GM20431 (cell line): ENCODE data around the gene LSM7.

ENCODE experiments used
- in situ Hi-C: fragments of 300-500 bp; cut with MseI, MboI; formaldehyde crosslinking; loops from one replicate; pipeline ENCODE4 v1.15.0; 2020; ENCODE audit warnings: low sequenced_read_pairs; ENCODE audit not compliant: unreplicated experiment

The LSM7 gene

DNA sequence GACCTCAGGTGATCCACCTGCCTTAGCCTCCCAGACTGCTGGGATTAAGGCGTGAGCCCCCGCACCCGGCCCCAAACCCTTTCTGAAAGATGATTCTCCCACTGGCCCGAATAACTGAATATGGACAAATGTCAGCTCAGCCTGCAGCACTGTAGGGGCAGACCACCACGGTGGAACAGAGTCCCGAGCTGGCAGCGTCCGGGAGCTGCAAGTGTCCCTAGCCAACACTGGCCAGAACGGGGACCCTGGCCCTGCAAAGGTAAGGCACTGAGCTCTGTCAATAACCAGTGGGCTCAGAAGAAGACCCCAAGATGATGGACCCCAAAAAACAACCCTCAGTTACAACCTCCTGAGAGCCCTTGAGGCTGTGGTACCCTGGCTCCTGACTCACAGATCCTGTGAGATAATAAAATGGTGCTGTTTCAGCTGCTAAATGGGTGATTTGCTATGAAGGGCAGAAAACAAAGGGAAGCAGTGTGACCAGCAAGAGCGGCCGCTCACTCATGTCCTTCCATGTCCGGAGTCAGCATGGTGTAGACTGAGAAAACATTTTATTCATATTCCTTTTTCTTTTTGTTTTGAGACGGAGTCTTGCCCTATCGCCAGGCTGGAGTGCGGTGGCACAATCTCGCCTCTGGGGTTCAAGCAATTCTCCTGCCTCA, 1.6 kb downstream of the LSM7 start:
- in situ Hi-C loops, result no loop called here

GRCh38 chr19:2325281-2326046, 2.9 kb downstream of the LSM7 start:
- in situ Hi-C loops, result no loop called here

GRCh38 chr19:2324220-2324948, 4.0 kb downstream of the LSM7 start:
- in situ Hi-C loops, result no loop called here

DNA sequence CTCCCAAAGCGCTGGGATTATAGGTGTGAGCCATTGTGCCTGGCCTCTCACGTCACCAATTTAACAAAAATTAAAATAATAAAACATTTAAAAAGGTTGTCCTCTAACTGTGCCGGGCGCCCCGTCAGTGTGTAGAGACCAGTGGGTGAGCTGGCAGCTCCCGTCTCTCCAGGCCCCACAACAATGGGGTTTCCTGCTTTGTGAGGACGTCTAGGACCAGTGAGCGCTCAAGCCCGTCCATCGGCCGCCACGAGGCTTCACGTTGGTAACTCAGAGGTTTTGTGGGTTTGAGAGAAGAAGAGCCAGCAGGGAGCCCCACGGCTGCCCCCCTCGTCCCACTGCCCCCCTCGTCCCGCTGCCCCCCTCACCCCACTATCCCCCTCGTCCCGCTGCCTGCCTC, 4.7 kb downstream of the LSM7 start:
- in situ Hi-C loops, result no loop called here

DNA sequence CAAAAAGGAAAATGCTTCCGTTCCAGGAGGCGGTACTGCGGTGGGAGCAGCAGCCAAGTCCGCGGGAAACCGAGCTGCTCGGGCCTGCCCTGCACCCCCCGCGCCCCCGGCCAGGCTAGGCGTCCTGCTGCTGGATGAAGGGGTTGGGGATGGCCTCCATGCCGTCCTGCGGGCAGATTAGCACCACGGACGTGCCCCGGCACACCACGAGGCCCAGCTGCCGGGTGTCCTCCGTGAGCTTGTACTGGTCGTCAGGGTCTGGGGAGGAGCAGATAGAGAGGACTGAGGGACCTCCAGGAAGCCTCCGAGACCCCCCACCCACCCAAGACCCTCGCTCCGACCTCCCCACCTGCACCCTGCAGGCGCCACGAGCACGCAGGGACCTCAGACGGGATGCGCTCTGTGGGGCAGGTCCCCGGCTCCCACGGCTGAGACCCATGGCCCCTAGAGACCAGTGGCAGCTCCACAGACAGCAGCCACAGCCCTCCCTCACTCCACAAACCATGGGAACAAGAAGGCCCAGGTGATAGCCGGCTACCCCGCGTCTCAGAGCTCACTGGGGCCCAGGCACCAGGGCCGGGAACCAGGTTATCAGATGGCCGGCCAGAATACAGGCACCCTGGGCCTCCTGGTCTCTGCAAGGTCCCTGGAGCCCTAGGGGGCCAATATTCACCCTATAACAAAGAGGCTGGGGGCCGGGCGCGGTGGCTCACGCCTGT, 6.7 kb downstream of the LSM7 start:
- in situ Hi-C loops, result no loop called here

GRCh38 chr19:2320939-2321338, 7.4 kb downstream of the LSM7 start:
- in situ Hi-C loops, result no loop called here

DNA sequence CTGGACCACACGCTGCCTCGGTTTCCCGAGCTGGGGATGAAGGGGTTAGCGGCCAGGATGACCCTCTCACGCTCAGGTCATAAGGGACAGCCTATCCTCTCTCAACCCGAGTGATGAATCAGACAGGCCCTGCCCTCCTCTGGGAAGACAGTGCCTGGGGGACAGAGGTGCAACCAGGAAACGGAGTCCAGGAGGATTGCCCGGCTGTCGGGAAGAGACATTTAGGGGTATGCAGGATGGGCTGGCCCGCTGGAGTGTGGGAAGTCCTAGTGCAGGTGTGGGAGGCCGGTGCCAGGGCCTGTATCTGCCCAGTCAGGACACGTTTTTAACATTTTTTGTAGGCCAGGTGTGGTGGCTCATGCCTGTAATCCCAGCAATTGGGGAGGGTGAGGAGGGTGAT, 8.3 kb downstream of the LSM7 start:
- in situ Hi-C loops, result no loop called here

DNA sequence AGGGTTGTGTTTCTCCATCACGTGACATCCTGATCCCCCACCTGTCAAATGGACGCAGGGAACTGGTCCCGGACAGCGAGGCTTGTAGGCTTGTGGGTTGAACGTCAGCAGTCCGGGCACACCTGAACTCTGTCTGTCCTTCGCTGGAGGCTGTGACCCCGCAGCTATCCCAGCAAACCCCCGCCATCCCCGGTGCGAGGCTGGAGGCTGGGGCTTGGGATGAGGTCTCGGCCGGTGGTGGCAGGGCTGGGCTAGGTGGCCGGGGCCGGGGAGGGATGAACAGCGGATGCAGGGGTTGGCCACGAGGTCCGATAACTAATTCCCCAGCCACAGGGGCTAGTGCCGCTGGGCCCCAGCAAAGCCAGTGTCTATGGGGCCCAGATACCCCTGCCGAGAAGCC, 8.8 kb downstream of the LSM7 start:
- in situ Hi-C loops, result no loop called here

DNA sequence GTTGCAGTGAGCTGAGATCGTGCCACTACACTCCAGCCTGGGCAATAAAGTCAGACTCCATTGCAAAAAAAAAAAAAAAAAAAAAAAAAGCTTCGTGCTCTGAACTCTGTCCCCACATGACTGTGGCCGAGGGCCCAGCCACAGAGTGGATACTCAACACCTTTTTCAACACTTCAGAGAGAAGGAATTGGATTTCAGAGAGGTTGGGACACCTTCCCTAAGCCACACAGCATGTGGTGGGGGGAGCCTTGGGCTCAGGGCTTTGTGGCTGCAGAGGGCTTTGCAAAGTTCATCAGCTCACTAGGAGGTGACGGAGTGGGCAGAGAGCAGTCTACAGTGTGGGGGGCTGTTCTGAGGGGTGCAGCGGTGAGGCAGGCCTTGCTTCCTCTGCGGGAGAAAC, 9.5 kb downstream of the LSM7 start:
- in situ Hi-C loops, result no loop called here

GRCh38 chr19:2317756-2318155, 10.6 kb downstream of the LSM7 start:
- in situ Hi-C loops, result no loop called here

GRCh38 chr19:2317300-2317699, 11.1 kb downstream of the LSM7 start:
- in situ Hi-C loops, result no loop called here

DNA sequence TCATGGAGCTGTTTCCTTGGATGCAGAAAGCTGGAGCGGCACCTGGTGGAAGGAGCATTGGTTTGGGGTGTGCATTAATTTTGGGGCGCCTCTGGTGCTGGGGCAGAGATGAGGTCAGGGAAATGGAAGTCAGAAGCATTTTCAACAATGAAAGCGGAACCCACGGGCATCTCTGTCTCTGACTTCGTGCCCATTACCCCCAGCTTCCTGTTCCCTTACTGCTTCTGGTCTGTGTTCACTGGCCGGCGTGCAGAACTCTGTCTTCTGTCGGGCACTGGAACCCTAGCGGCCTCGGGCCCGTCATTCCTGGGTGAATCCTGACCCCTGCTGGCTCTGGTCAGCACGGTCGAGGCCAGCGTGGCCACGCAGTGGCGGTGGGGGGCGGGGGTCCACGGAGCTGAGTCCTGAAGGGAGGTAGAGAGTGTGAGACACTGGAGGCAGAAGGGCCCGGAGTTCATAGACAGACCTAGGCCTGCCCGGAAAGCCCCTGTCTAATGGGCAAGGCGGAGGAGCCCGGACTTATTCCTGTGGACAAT, 12.5 kb downstream of the LSM7 start:
- in situ Hi-C loops, result no loop called here

DNA sequence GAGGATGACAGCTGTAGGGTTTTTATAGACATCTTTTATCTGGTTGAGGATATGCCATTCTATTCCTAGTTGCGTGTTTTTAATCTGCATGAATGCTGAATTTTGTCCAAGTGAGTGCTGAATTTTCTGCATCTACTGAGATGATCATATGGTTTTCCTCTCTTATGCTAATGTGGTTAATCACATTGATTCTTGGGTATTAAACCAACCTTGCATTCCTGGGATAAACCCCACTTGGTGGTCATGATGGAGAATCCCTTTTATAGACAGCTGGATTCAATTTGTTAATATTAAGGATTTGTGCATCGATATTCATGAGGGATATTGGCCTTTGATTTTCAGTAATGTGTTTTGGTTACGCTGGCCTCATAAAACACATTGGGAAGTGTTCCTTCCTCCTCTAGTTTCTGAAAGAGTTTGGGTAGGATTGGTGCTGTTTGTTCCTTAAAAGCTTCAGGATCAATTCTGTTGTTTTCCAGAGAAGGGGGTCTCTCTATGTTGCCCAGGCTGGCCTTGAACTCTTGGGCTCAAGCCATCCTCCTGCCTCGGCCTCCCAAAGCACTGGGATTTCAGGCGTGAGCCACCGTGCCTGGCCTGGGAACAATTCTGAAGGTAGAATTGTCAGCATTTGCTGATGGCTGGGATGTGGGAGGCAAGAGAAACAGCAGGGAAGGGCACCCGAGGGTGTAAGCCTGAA, 13.1 kb downstream of the LSM7 start:
- in situ Hi-C loops, result no loop called here

DNA sequence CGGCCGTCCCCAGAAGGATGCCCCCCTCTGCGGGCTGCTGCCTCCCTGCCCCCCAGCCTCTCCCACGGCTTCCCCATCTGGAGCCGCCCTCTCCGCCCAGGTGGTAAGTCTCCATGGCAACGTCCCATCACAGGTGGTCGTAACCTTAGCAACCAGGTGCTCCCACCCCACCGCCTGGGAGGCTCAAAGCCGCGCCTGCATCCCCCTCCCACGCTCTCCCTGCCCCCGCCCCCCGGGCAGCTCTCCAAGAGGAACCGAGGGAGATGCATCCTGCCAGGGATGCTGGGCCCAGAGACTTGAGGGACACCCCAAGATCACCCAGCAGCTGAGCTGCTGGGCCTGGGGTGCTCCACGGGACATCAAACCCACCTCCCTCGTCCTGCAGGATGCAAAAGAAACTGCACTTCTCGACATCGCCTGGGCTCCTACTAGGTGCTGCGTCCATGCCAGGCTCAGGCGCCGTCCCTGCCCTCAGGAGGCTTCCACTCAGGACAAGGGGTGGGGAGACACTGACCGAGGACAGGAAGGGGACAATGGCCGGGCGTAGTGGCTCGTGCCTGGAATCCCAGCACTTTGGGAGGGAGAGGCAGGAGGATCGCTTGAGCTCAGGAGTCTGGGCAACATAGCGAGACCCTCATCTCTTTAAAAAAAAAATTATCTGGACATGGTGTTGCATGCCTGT, 15.4 kb downstream of the LSM7 start:
- in situ Hi-C loops, result no loop called here

DNA sequence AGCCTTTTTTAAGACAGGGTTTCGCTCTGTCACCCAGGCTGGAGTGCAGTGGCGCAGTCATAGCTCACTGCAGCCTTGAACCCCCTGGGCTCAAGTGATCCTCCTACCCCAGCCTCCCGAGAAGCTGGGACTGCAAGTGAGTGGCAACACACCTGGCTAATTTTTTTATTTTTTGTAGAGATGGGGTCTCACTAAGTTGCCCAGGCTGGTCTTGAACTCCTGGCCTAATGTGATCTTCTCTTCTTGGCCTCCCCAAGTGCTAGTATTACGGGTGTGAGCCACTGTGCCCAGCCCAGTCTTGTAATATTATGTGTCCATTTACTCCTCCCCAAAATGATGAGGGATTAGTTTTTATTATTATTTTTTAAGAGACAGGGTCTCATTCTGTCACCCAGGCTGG, 17.3 kb downstream of the LSM7 start:
- in situ Hi-C loops, result no loop called here

DNA sequence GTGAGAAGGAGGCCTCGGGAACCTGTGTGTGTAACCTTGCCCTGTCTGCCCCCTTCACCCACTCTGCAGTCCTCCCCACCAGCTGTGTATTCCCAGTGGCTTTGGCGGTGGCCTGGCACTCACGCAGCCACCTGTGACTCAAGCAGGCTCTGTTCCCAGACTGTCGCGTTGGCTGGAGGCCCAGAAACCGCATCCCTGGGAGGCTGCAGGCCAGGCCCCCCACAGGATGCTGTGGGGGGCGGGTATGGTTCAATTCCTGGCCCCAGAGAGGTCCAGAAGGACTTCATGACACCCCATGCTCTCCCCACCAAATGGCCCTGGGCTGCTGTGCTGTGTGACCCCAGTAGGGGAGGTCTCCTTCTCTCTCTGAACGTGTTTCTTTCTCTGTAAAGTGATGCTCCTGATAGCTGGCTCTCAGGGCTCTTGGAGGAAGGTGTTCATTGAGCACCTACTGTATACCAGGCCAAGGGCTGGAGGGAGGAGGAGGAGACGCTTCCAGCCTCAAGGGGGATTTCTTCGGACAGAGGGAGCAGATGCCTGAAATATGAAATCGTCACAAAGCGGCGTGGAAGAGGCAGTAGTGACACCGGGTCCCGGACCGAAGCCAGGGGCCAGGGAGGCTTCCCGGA, 18.5 kb downstream of the LSM7 start:
- in situ Hi-C loops, result no loop called here

GRCh38 chr19:2308114-2308556, 20.3 kb downstream of the LSM7 start, which contains the start of gene LINGO3:
Gene LINGO3, minus strand, starts transcription at chr19:2308154. Its CDS starts 16,378 bp downstream, at chr19:2291776.
- in situ Hi-C loops, result no loop called here

GRCh38 chr19:2307518-2308012, 20.8 kb downstream of the LSM7 start:
- in situ Hi-C loops, result no loop called here
